Measurements from ENCODE around the gene NAP1L1.

DNA sequence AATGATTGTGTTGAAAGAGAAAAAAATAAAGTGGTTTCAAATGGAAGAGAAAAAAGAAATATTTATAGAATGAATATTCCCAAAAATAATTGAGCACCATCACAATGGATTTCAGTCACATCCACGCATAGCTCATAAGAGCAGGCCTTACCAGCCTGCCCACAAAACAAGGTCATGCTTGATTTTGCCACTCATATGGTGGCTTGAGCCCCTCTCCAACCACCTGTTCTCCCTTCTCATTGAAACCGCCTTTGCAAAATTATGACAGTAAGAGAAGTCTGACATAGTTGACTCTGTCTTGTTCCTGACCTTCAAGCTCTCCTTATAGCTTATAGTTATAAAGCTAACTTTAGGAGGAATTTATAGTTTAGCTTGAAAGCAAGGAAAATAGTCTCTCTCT lies 33.3 kb upstream of the NAP1L1 start:
- TF ChIP-seq, protein P1, sequence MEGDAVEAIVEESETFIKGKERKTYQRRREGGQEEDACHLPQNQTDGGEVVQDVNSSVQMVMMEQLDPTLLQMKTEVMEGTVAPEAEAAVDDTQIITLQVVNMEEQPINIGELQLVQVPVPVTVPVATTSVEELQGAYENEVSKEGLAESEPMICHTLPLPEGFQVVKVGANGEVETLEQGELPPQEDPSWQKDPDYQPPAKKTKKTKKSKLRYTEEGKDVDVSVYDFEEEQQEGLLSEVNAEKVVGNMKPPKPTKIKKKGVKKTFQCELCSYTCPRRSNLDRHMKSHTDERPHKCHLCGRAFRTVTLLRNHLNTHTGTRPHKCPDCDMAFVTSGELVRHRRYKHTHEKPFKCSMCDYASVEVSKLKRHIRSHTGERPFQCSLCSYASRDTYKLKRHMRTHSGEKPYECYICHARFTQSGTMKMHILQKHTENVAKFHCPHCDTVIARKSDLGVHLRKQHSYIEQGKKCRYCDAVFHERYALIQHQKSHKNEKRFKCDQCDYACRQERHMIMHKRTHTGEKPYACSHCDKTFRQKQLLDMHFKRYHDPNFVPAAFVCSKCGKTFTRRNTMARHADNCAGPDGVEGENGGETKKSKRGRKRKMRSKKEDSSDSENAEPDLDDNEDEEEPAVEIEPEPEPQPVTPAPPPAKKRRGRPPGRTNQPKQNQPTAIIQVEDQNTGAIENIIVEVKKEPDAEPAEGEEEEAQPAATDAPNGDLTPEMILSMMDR (IDR thresholded peaks at IDR 0.05): no peak
- TF ChIP-seq POLR2A (IDR thresholded peaks at IDR 0.05): no peak

All from uterus (tissue), 2 donors.